ENCODE data around the gene HIVEP2. TPM values are rescaled to one million over a fixed set of nuclear protein-coding genes. Genes with fewer than 3 reads are reported as not detected.

HIVEP2 gene
- total RNA-seq, 1 experiment from 2014 or later = 4.2 TPM

DNA sequence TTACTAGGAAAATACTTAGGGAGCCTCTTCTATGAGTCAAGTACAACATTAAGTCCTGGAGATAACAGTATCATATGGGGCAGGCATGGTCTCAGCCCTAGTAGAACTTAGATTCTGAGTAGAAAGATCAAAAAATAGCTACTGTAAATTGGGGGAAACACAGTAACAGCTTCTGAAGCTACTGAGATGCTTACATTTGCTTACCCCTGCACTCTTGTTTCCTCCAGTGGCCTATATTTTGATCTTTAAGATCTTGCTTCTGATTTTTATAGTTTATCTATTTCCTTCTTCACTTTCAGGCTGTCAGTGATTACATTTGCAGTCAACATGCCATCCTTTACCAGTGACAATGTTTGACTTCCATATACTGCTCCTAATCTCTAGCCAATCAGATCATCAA is 35.3 kb downstream of the HIVEP2 start:
- peaks cover 10% of the 10 kb centered on the region for H3K4me1 ChIP-seq (ENCODE audit: insufficient read depth, low read length)
- H3K14ac ChIP-seq (ENCODE audit: insufficient read depth, low read length) = no peak overlapping the region
- no peak overlapping the region for H2AFZ ChIP-seq (ENCODE audit: low read length)
- no peak overlapping the region for H4K91ac ChIP-seq (ENCODE audit: insufficient read length, low read depth, low read length)
- no peak overlapping the region for H2BK5ac ChIP-seq (ENCODE audit: insufficient read length, low read length)
- no peak overlapping the region for H4K8ac ChIP-seq (replicated peaks; ENCODE audit: insufficient read length, low read depth, low read length)
- no peaks in the 10 kb centered on the region for H3K27me3 ChIP-seq (ENCODE audit: insufficient read depth, low read length)
- no peaks in the 10 kb centered on the region for H3K79me1 ChIP-seq (ENCODE audit: insufficient read depth, low read depth, low read length, poor library complexity, severe bottlenecking)
- H3K27ac Mint-ChIP-seq = no peak overlapping the region
- H3K4ac ChIP-seq (ENCODE audit: low read depth, low read length) = no peak overlapping the region
- no peak overlapping the region for H3T11ph ChIP-seq (ENCODE audit: low read length)
- no peak overlapping the region for H3K4me2 ChIP-seq (ENCODE audit: insufficient read depth, insufficient read length, low read length)
- no peak overlapping the region for H4K5ac ChIP-seq (ENCODE audit: insufficient read length, low read depth, low read length)
- DNase-seq = no peak
- no peak overlapping the region for H3K23ac ChIP-seq (ENCODE audit: insufficient read length, low read depth, low read length)
- peaks cover 6% of the 10 kb centered on the region for H3K9me3 ChIP-seq (ENCODE audit: control insufficient read depth, low read depth, low read length)
- peaks cover 10 to 15% of the 10 kb centered on the region in 2 experiments; a peak in 4 of 5 replicates for H3K9me3 Mint-ChIP-seq
- H3K9ac ChIP-seq (ENCODE audit: extremely low read depth, insufficient read length, low read length) = no peak overlapping the region
- no peak overlapping the region for H3K4me3 Mint-ChIP-seq
- TF ChIP-seq, protein P1, sequence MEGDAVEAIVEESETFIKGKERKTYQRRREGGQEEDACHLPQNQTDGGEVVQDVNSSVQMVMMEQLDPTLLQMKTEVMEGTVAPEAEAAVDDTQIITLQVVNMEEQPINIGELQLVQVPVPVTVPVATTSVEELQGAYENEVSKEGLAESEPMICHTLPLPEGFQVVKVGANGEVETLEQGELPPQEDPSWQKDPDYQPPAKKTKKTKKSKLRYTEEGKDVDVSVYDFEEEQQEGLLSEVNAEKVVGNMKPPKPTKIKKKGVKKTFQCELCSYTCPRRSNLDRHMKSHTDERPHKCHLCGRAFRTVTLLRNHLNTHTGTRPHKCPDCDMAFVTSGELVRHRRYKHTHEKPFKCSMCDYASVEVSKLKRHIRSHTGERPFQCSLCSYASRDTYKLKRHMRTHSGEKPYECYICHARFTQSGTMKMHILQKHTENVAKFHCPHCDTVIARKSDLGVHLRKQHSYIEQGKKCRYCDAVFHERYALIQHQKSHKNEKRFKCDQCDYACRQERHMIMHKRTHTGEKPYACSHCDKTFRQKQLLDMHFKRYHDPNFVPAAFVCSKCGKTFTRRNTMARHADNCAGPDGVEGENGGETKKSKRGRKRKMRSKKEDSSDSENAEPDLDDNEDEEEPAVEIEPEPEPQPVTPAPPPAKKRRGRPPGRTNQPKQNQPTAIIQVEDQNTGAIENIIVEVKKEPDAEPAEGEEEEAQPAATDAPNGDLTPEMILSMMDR (conservative IDR thresholded peaks at IDR 0.05) = no peak
- no peak overlapping the region for H3K18ac ChIP-seq (ENCODE audit: insufficient read length, low read depth, low read length)
- H3K27ac ChIP-seq (ENCODE audit: insufficient read length, low read depth, low read length) = no peak overlapping the region
- H3K23me2 ChIP-seq (ENCODE audit: insufficient read length, low read depth, low read length, poor library complexity, severe bottlenecking) = no peaks in the 10 kb centered on the region
- H2BK12ac ChIP-seq (ENCODE audit: insufficient read length, low read depth, low read length) = no peak overlapping the region
- H2BK15ac ChIP-seq (ENCODE audit: low read depth, low read length) = no peak overlapping the region
- H3K79me2 ChIP-seq (ENCODE audit: insufficient read depth, low read length) = peaks cover 2% of the 10 kb centered on the region; the same call in 1 of the 2 replicates
- no peaks in the 10 kb centered on the region for H4K20me1 ChIP-seq (ENCODE audit: control insufficient read depth, insufficient read depth, insufficient read length)
- H2AK5ac ChIP-seq (ENCODE audit: insufficient read length, low read length) = no peak overlapping the region
- peaks cover 14 to 17% (median 15%) of the 10 kb centered on the region in 3 experiments for H3K36me3 Mint-ChIP-seq (ENCODE audit: insufficient read depth in 1 of 3, low read depth in 3 of 3)
- peaks cover 29 to 43% of the 10 kb centered on the region in 2 experiments for H3K4me1 Mint-ChIP-seq
- no peak overlapping the region for H2BK120ac ChIP-seq (ENCODE audit: low read depth, low read length, poor library complexity, severe bottlenecking)
- H3K56ac ChIP-seq (ENCODE audit: insufficient read length, low read depth, low read length) = no peak overlapping the region
- H2BK20ac ChIP-seq (ENCODE audit: low read depth, low read length, poor library complexity, severe bottlenecking) = no peak overlapping the region
- H3K27me3 Mint-ChIP-seq (ENCODE audit: low read depth) = no peaks in the 10 kb centered on the region
